OCI-M2 (cell line): Measurements from ENCODE around the gene KLHDC8A.
"Not testable (repeated sequence)": the region's sequence is repeated elsewhere in the genome, so short reads cannot be mapped to it uniquely, and the experiment has no call there.

ENCODE experiments used
- DNase-seq: peaks from one replicate; lab custom pipeline; 2025; ENCODE audit not compliant: unreplicated experiment; lab: John Stamatoyannopoulos, UW

KLHDC8A gene, protein sequence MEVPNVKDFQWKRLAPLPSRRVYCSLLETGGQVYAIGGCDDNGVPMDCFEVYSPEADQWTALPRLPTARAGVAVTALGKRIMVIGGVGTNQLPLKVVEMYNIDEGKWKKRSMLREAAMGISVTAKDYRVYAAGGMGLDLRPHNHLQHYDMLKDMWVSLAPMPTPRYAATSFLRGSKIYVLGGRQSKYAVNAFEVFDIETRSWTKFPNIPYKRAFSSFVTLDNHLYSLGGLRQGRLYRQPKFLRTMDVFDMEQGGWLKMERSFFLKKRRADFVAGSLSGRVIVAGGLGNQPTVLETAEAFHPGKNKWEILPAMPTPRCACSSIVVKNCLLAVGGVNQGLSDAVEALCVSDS

DNA sequence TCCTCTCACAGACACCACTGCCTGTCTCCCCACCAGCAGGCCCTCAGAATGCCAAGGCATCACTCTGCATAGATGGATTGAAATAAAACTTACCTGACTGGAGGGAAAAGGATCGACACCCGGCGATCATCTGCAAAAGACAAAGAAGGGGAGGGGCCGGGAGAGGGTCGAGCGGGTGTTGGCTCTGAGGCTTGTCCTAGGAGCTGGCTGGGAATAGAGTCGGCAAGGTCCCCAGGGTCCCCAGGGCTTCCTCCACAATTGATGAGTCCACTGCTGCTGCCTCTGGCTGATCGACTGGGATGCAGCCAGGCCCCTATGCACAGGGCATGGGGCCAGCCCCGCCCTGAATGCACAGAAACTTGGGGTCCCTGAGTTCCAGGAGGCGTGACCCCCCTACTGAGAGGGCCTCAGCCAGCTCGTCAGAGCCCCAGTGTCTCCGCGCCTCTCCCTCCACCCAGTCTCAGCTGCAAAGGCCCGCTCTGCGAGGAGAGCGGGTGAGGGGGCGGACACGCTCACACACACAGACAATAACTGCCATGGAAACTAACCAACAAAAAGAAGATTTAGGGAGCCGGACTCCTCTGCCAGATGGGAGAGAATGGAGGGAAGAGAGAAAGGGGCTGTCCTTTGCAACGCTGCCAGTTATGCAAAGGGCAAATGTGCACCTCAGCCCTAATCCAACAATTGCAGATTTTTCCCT lies at the start of gene KLHDC8A:
Gene KLHDC8A (minus strand): TSS at position 483 of the 700 bp plus-strand sequence. CDS start 13,318 bp downstream, outside the sequence.
- DNase-seq = no peak

DNA sequence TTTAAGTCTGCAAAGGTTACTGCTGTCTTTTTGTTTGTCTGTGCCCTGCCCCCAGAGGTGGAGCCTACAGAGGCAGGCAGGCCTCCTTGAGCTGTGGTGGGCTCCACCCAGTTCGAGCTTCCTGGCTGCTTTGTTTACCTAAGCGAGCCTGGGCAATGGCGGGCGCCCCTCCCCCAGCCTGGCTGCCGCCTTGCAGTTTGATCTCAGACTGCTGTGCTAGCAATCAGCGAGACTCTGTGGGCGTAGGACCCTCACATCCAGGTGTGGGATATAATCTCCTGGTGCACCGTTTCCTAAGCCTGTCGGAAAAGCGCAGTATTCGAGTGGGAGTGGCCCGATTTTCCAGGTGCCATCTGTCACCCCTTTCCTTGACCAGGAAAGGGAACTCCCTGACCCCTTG lies 49.5 kb upstream of the KLHDC8A start:
- DNase-seq = not testable (repeated sequence)

DNA sequence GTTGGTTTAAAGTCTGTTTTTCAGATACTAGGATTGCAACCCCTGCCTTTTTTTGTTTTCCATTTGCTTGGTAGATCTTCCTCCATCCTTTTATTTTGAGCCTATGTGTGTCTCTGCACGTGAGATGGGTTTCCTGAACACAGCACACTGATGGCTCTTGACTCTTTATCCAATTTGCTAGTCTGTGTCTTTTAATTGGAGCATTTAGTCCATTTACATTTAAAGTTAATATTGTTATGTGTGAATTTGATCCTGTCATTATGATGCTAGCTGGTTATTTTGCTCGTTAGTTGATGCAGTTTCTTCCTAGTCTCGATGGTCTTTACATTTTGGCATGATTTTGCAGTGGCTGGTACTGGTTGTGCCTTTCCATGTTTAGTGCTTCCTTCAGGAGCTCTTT lies 47.8 kb upstream of the KLHDC8A start:
- DNase-seq = not testable (repeated sequence)

DNA sequence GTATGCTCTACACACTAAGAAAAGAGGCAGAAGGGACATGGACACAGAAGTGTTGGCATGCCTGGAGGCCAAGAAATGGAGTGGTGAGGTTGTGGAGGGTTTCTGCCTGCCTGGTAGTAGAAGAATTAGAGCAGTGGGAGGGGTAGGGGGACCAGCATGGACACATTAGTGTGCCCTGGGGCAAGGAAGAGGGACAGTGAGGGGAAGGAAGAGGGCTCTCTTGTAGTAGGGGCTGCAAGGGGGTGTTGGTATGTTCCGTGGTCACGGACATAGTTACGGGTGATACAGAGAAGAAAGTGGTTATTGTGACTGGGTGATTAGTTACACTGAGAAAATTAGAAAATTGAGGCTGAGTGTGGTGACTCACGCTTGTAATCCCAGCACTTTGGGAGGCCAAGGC lies 41.9 kb upstream of the KLHDC8A start:
- DNase-seq = no peak

DNA sequence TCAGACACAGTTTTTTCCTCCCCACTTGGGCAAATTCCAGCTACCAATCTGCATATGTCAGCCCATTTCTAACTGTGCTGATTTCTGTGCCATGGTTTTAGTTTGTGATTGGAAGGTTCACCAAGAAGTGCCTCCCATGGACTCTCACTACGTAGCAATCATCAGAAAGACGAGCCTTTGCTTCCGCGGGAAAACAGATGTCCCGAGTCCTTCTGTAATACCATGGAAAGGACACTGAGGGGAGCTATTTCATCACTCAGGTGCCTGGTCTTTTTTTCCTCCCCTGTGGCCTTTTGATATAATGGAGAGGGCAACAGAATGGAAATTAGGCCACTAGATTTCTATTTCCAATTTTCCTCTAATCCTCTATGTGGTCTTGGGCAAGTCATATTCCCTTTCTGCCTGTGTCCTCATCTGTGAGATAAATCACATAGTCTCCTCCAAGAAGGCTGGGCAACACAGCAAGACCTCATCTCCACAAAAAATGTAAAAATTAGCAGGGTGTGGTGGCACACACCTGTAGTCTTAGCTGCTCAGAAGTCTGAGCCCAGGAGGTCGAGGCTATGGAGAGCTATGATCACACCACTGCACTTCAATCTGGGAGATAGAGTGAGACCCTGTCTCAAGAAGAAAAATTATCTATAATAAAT lies 40.4 kb upstream of the KLHDC8A start:
- no peak for DNase-seq

DNA sequence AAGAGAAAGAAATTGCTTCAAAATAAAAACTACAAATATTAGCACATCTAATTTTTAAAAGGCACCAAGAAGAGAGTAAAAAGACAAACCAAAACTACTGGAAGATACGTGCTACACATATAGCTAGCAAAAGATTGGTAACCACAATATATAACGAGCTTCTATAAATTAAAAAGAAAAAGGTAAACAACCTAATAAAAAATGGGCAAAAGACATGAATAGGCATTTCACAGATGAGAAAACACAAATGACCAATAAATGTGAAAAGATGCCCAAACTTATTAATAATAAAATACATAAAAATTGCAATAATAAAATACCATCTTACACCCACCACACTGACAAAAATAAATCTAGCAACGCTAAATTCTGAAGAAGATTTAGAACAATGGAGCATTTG lies 38.9 kb upstream of the KLHDC8A start:
- DNase-seq = no peak

DNA sequence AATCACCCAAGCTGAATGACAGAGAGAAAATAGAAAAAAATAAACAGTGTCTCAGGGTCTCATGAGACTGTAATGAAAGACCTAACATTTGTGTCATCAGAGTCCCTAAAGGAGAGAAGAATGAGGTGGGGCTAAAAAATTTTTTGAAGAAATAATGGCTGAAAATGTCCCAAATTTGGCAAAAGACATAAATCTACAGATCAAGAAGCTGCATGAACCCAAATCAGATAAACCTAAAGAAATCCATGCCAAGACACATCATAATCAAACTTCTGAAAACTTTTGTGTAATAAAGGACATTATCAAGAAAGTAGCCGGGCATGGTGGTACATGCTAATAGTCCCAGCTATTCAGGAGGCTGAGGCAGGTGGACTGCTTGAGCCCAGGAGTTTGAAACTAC lies 35.9 kb upstream of the KLHDC8A start:
- DNase-seq = no peak

DNA sequence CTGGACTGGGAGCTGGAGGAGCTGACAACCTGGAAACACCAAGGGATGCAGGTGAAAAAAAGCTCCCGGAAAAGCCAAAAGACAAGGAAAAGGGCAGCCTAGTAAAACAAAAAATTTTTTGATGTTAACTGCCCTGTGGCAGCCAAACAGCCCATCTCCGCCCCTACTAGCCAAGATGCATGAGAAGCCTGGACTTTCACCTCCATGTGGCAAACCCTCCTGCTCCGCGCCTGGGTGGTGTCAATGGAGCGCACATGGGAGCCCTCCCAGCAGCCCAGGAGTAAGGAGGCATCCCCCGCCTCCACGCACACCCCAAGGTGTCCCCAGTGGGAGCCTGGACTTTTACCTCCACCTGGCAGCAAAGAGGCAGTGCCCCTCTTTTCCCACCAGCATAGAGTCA lies 34.7 kb upstream of the KLHDC8A start:
- no peak for DNase-seq

DNA sequence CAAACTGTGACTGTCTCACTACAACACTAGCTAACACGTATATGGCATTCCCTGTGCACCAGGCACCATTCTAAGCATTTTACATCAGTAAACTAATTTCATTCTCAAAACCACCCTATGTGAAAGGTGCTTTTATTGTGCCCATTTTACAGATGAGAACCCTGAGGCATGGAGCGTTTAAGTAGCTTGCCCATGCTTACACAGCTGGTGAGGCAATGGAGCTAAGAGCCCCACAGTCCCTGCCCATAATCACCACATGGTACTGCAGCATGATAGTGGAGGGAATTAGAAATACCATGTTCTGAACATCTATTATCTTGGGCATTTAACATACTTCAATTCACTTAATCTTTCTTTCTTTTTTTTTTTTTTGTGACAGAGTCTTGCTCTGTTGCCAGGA lies 31.1 kb upstream of the KLHDC8A start:
- DNase-seq = no peak

DNA sequence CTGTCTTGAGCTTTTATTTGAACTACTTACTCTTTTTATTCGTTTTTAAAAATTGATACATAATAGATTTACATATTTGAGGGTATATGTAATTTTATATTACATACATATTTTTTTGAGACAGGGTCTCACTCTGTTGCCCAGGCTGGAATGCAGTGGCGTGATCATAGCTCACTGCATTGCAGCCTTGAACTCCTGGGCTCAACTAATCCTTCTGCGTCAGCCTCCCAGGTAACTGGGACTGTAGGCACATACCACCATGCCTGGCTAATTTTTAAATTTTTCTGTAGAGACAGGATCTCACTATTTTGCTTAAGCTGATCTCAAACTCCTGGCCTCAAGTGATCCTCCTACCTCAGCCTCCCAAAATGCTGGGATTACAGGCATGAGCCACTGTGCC lies 26.3 kb upstream of the KLHDC8A start:
- not testable (repeated sequence) for DNase-seq

DNA sequence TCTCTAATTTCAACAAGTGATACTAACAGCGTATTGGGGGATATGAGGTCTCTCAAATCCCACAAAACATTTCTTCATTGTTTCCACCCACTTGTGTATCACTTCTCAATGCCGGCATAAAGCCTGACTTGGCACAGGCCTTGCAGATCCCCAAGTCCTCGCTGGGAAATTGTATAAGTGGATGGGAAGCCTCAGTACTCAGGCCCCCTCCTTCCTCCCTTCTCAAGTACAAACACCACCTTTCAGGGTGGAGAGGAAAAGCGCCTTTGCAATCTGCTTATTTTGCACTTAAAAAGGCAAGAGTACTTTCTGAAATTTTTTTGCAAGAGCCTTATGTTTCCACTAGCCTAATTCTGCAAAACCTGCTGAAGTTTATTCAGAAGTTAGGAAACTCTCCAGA lies 25.8 kb upstream of the KLHDC8A start:
- DNase-seq = no peak

DNA sequence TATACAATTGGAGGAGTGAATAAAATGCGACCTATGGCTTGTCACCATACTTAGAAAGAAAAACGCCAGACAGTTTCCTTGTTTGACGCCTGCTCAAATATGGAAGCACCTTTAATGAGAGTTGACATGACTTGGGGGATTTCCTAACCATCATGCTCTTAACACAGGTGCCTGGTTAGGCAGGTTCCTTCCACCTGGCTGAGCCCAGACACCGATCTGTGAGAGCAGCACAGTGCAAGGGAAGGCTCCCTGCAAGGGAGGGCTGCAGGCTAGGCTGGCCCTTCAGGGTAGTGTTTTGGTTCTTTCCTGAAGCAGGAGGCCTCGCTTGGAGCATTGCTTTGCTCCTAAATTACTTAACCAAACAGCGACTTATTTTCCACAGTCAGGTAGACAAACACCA lies 24.6 kb upstream of the KLHDC8A start:
- no peak for DNase-seq

DNA sequence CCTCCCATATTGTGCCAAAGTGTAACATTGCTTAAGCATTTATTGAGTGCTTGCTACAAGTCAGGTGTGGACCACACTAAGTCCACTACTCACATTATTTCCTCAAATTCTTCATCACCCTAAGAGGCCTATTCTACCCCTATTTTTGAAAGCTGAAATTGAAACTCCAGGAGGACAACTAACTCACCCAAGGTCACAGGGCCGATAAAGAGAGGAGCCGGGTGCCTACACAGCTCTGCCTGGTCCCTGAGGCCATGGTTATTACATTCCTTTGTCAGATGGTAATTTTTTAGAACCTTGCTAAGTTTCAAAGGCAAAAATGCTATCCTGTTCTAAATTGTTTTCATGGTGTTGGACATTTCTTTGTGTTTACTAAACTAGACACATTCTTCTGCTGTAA lies 24.2 kb upstream of the KLHDC8A start:
- DNase-seq = no peak

DNA sequence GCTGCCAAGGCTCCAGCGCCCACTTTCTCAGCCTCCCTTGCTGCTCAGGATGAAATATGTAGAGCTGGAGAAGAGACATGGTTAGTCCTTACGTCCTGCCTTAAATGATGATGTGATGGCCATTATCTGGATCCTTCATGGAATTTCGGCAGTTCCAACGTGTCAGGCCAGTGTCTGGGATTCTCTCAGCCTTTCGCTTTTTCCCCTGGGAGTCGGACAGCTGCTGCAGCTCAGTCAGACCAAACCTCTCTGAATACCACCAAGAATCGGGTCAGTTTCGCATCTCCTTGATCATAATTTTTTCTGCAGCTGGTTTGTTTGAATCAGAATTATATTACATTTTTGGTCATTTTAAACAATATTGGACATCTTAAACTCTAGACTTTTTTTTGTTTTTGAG lies 22.3 kb upstream of the KLHDC8A start:
- no peak for DNase-seq

DNA sequence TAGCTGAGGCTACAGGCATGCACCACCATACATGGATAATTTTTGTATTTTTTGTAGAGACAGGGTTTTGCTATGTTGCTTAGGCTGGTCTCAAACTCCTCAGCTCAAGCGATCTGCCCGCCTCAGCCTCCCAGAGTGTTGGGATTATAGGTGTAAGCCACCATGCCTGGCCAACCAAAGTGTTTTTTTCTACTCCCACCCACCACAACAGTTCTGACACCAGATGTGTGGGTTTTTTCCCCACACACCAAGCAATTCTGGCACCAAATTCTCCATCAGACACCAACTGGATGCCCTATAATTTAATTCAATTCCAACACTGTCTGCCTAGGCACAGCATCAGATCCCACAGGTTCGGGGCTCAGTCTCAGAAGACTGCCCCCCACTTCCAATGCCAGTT lies 20.6 kb upstream of the KLHDC8A start:
- no peak for DNase-seq

DNA sequence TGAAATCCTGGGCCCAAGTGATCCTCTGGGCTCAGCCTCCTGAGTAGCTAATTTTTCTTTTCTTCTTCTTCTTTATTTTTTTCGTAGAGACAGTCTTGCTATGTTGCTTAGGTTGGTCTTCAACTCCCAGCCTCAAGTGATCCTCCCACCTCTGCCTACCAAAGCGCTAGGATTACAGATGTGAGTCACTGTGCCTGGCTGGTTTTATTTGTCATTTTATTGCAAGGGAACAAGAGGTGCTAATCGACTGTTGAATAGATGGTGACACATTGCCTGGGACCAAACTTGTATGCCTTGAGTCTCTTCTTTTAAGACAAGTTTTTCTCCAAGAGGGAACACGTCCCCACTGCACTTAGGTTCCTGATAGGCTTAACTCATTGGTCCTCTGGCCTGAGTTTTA lies 20.0 kb upstream of the KLHDC8A start:
- DNase-seq = no peak

DNA sequence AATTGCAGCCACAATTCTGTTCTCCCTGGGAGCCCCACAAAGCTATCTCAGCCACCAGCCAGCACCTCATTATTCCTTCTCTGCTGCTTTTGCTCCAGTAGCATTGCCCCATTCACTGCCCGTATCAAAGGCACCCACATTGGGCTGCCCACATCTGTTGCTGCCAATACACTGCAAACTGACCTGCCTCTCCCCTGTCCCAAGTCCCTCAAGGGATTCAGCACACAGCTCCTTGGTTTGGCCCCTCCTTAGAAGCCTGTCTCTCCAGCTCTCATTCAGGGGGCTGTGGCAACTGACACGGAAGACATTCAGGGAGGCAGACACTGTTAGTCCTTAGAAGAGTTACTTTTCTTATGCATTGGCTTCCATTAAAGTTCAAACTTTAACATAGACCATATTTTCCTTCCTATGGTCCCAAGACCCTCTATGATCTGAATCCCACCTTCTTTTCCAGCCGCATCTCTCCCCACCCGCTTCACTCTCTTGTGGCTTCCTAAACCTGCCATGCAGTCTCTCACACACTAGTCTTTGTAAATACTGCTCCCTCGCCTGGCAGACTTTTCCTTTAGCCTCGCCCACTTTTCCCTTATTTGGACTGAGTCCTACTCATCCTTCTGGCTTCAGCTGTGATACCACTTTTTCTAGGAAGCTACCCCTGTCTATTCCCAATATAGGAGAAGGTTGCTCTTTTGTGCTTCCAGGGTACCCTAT lies 19.3 kb upstream of the KLHDC8A start:
- DNase-seq = no peak

DNA sequence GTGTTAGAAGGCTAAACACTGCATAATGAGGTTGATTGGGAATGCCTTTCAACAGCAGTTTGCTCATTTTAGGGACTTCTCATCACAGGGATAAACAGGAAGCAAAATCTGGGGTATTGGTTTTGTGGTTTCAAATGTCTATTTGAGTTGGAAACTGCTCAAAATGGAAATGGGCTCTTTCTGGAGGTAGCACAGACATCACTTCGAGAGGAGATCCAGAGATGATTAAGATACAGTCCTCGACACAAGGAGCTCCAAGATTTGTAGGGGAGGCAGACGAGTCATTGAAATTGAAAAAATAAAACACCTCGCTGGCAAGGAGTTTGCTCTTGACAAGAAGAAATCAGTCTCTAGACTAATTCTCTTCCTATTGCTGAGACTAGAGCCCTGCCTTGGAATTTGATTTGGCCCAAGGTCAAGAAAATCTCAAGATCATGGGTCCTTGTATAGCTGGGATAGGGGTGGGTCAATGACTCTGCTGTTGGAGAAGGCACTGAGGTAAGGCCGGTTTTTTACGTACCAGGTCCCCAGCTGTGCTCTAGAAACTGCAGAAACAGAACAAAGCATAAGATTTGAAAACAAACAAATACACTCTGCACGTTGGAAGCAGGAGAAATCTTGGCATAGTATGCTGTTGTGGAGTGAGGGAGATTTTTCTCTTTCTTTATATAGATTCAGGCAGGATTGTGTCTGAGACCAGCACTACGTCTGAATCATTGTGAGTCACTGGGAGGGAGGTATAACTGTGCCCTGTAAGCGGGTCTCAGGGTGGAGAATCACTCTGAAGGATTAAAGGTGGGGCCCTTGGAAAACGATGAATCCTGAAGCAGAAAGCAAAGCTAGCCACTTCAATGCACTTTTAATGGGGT lies 17.7 kb upstream of the KLHDC8A start:
- DNase-seq = no peak

DNA sequence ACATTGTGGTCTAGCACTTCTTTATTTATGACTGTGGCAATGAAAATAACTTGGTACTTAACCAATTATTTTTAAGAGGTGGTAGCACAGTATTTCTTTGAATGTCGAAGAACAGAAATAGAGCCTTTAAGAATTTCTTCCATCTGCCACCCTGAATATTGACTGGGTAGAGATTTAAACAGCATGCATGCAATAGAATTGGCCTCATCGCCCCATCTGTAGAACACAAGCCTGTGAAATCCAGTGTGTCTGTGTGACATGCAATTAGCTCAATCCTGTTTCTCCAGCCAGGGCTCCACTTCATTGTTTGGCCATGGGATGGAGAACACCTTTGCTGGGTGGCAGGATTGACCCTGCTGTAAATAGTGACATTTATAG lies 17.1 kb upstream of the KLHDC8A start:
- DNase-seq = no peak

DNA sequence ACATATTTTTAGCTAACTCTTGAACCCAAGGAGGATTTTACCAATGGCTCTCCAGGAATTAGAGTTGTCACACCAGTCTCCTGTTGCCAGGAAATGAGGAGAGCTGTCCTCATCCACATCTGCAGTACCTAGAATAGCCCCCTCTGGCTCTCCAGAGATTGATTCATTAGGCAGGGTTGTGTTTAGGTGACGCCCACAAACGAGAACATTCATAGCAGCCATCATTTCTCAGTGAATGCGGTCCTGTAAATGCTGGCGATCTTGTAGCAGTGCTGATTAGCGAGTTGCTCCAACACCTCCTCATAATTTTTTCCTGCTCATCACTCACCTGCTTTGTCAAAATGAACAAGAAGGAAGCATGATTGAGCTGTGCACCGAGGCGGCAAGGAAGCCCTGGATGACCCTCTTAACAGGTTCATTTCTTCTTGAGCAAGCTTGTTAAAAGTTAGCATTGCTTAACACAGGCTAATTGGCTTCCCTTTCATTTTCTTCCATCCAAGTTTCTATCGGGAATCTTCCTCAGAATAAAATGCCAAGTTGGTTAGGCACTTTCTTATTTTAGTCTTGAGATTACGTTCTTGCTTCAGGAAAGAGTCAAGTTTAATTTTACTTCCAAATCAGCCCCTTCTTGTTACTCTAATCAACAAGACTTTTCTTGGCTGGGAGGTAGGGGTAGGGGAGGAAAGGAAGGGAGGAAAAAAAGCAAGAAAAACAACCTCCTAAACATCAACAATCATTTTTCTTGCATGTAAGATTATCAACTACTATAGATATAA lies 16.5 kb upstream of the KLHDC8A start:
- no peak for DNase-seq
